Smooth muscle cell (in vitro differentiated cells): ENCODE data around the gene HSF4. TPM values are rescaled to one million over a fixed set of nuclear protein-coding genes. Genes with fewer than 3 reads are reported as not detected.

Source experiments
- DNase-seq: peaks from one replicate; lab custom pipeline; 2025; ENCODE audit not compliant: unreplicated experiment; lab: John Stamatoyannopoulos, UW
- H2AFZ ChIP-seq: fragments of 200-600 bp; sonication (generic); 2 replicates; pipeline ENCODE4 v1.6.0; 2016; ENCODE audit warnings: antibody characterized with exemption, low read depth, mild to moderate bottlenecking
- H3F3A ChIP-seq: fragments of 200-600 bp; sonication (generic); 2 replicates; pipeline ENCODE4 v1.6.0; 2017; ENCODE audit warnings: antibody characterized with exemption, low read depth
- H3K27ac ChIP-seq: fragments of 200-600 bp; sonication (generic); 2 replicates; pipeline ENCODE4 v1.5.1; 2016; ENCODE audit warnings: low read depth, mild to moderate bottlenecking
- H3K27me3 ChIP-seq: fragments of 200-600 bp; sonication (generic); 2 replicates; pipeline ENCODE4 v1.6.1; 2016; ENCODE audit warnings: low read depth, mild to moderate bottlenecking
- H3K36me3 ChIP-seq: fragments of 200-600 bp; sonication (generic); 2 replicates; pipeline ENCODE4 v1.5.1; 2016; ENCODE audit warnings: low read depth
- H3K4me1 ChIP-seq: fragments of 200-600 bp; sonication (generic); 2 replicates; pipeline ENCODE4 v1.5.1; 2016; ENCODE audit warnings: low read depth
- H3K4me2 ChIP-seq: fragments of 200-600 bp; sonication (generic); 2 replicates; pipeline ENCODE4 v1.6.0; 2016; ENCODE audit warnings: mild to moderate bottlenecking
- H3K4me3 ChIP-seq: fragments of 200-600 bp; sonication (generic); 2 replicates; pipeline ENCODE4 v1.5.1; 2016; ENCODE audit warnings: mild to moderate bottlenecking
- H3K79me2 ChIP-seq: fragments of 200-600 bp; sonication (generic); 2 replicates; pipeline ENCODE4 v1.6.0; 2016; ENCODE audit warnings: low read depth, mild to moderate bottlenecking
- H3K9ac ChIP-seq: fragments of 200-600 bp; sonication (generic); 2 replicates; pipeline ENCODE4 v1.6.0; 2016; ENCODE audit warnings: low read depth
- H3K9me3 ChIP-seq: fragments of 200-600 bp; sonication (generic); replicated peaks from 2 replicates; pipeline ENCODE4 v1.5.1; 2016; ENCODE audit warnings: low read depth
- H4K20me1 ChIP-seq: fragments of 200-600 bp; sonication (generic); 2 replicates; pipeline ENCODE4 v1.6.0; 2016; ENCODE audit warnings: low read depth
- CTCF ChIP-seq: fragments of 200-600 bp; sonication (generic); IDR thresholded peaks from 2 replicates; pipeline ENCODE4 v1.5.1; 2017; ENCODE audit warnings: borderline replicate concordance, mild to moderate bottlenecking, antibody characterized with exemption; ENCODE audit not compliant: insufficient read depth, poor library complexity, severe bottlenecking
- WGBS: methylation state at CpG from one replicate; pipeline ENCODE4 v1.1.7; 2016; ENCODE audit warnings: low lambda C conversion rate; 5-methylcytosine and 5-hydroxymethylcytosine counted together
- polyA plus RNA-seq: library from polyadenylated mRNA; unstranded; fragments of >200 nt; fragmentation: Nextera tagmentation; extraction: Ambion mirVana; gene quantifications from 2 replicates; pipeline ENCODE4 v1.2.1, GENCODE V29; 2016
- total RNA-seq: library from RNA; depleted of rRNA; stranded (reverse); fragments of >200 nt; gene quantifications from 2 replicates; pipeline ENCODE4 v1.2.3, GENCODE V29; 2014

Gene HSF4
- total and polyA plus RNA-seq, 2 experiments from 2014 or later: 2.9 to 6.1 TPM

GRCh38 chr16:67141391-67141790 is 23.2 kb upstream of the HSF4 start:
- Histone ChIP-seq H2AFZ (no peak overlapping the region), H3K27me3 (no peaks in the 10 kb centered on the region), H4K20me1 (no peaks in the 10 kb centered on the region), H3K4me3 (no peak overlapping the region), H3F3A (no peaks in the 10 kb centered on the region), H3K4me1 (no peaks in the 10 kb centered on the region), H3K9ac (no peak overlapping the region), H3K36me3 (peaks cover 11% of the 10 kb centered on the region), H3K79me2 (no peaks in the 10 kb centered on the region), H3K9me3 (no peaks in the 10 kb centered on the region), H3K27ac (no peak overlapping the region), H3K4me2 (no peak overlapping the region)
- no peak for DNase-seq
- WGBS: 99% methylated on average over 13 of the region's 13 CpGs
- TF ChIP-seq CTCF: no peak

GRCh38 chr16:67142342-67142741 is 22.2 kb upstream of the HSF4 start:
- H3K36me3 ChIP-seq: peaks cover 11% of the 10 kb centered on the region

GRCh38 chr16:67144943-67145342 is 19.6 kb upstream of the HSF4 start:
- TF ChIP-seq CTCF: no peak
- Histone ChIP-seq H3K27ac (no peak overlapping the region), H2AFZ (no peak overlapping the region), H3K9ac (no peak overlapping the region), H3K4me3 (no peak overlapping the region), H3K4me2 (no peak overlapping the region), H3K4me1 (no peaks in the 10 kb centered on the region), H3K36me3 (peaks cover 11% of the 10 kb centered on the region), H3K9me3 (no peaks in the 10 kb centered on the region), H3K27me3 (no peaks in the 10 kb centered on the region), H4K20me1 (peaks cover 14% of the 10 kb centered on the region), H3K79me2 (no peaks in the 10 kb centered on the region), H3F3A (no peaks in the 10 kb centered on the region)
- 98% methylated on average over 2 of the region's 2 CpGs for WGBS
- no peak for DNase-seq

More at GRCh38 chr16:67142342-67142741, 22.2 kb upstream of the HSF4 start:
- 92% methylated on average over 9 of the region's 9 CpGs for WGBS
- H3K4me3 ChIP-seq: no peak overlapping the region
- H3K4me1 ChIP-seq: no peaks in the 10 kb centered on the region
- H3F3A ChIP-seq: no peaks in the 10 kb centered on the region
- TF ChIP-seq CTCF: no peak
- no peak overlapping the region for H2AFZ ChIP-seq
- no peaks in the 10 kb centered on the region for H3K27me3 ChIP-seq
- H3K9ac ChIP-seq: no peak overlapping the region
- no peak for DNase-seq
- no peaks in the 10 kb centered on the region for H3K9me3 ChIP-seq
- no peak overlapping the region for H3K4me2 ChIP-seq
- H4K20me1 ChIP-seq: no peaks in the 10 kb centered on the region
- no peak overlapping the region for H3K27ac ChIP-seq
- no peaks in the 10 kb centered on the region for H3K79me2 ChIP-seq

- no peak for DNase-seq
- Histone ChIP-seq H3K4me1 (no peaks in the 10 kb centered on the region), H3K4me2 (no peak overlapping the region), H3K79me2 (no peaks in the 10 kb centered on the region), H3F3A (no peaks in the 10 kb centered on the region), H3K4me3 (no peak overlapping the region), H3K27me3 (no peaks in the 10 kb centered on the region), H3K27ac (no peak overlapping the region), H3K9ac (no peak overlapping the region), H3K9me3 (no peaks in the 10 kb centered on the region), H3K36me3 (peaks cover 8% of the 10 kb centered on the region), H2AFZ (no peak overlapping the region), H4K20me1 (peaks cover 15% of the 10 kb centered on the region)
- TF ChIP-seq CTCF: no peak
- WGBS: 100% methylated on average over 2 of the region's 2 CpGs
Measured at GRCh38 chr16:67145746-67146145, 18.8 kb upstream of the HSF4 start.
